HG03442 (cell line): Measurements from ENCODE around the gene CACNG4.
A peak's percentile ranks its signal among the peaks of the same experiment; 100 is the strongest.

Experiments
- ATAC-seq: cut with Tn5 transposase; IDR thresholded peaks from one replicate; pipeline ENCODE4 v1.9.1; 2021; ENCODE audit warnings: mild to moderate bottlenecking, moderate library complexity; ENCODE audit not compliant: unreplicated experiment

The CACNG4 gene

DNA sequence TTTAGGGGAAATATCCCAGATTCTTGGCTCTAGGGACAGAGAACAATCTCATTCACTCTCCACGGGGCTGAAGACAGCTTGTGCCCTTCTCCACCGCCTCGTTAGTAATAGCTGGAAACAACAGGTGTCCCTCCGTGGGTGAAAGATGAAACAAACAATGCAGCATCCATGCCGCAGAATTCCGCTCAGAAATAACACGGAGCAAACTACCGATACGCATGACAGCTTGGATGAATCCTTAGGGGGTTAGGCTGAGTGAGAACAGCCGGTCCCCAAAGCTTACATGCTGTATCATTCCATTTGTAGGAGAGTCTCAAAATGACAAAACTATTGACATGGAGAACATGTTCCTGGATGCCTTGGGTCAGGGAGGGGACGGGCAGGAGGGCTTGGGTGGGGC lies 50.5 kb downstream of the CACNG4 start:
- ATAC-seq = no peak

DNA sequence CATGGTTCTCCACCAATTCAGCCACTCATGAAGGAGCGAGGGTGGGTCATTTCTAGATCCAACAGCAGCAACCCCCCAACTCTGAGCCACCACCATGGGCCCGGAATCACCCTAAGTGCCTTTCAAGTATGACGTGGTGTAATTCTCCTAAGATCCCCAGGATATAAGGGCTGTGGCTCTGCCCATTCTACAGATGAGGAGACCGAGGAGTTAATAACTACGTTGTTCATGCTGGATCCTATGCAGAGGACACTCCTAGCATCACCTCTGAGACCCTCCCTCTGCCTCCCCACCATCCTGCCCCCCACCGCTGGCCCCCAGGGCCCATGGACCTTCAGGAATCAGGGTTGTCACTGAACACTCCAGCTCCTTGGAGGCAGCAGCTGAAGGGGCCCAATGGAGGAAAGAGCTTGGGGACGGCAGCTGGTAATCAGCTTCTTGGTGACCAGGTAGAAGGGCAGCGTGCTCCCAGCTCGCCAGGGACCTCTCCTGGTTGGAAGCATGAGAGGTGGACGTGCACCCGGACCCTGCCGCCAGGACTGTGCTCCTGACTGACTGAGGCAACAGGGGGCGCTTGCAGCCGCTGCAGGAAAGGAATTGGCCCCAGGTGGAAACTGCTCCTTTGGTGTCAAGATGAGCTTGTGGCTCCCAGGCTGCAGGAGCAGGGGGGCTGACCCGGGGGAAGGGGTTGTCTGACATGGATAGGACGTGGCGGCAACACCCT lies 51.7 kb downstream of the CACNG4 start:
- no peak for ATAC-seq

DNA sequence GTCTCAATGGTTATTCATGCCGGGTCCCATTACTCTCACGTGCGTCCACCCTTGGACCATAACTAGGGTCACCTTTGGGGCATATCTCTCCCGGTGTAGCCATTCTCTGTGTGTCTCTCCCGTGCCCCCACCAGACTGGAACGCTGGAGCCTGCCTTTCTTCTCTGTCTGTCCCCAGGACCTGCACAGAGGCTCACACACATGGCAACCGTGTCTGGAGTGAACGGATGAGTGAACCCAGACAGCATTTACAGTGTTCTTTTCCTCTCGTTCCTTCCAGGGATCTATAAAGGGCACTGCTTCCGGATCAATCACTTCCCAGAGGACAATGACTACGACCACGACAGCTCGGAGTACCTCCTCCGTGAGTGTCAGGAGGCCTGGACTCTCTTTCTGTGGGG lies 53.4 kb downstream of the CACNG4 start:
- ATAC-seq = no peak

DNA sequence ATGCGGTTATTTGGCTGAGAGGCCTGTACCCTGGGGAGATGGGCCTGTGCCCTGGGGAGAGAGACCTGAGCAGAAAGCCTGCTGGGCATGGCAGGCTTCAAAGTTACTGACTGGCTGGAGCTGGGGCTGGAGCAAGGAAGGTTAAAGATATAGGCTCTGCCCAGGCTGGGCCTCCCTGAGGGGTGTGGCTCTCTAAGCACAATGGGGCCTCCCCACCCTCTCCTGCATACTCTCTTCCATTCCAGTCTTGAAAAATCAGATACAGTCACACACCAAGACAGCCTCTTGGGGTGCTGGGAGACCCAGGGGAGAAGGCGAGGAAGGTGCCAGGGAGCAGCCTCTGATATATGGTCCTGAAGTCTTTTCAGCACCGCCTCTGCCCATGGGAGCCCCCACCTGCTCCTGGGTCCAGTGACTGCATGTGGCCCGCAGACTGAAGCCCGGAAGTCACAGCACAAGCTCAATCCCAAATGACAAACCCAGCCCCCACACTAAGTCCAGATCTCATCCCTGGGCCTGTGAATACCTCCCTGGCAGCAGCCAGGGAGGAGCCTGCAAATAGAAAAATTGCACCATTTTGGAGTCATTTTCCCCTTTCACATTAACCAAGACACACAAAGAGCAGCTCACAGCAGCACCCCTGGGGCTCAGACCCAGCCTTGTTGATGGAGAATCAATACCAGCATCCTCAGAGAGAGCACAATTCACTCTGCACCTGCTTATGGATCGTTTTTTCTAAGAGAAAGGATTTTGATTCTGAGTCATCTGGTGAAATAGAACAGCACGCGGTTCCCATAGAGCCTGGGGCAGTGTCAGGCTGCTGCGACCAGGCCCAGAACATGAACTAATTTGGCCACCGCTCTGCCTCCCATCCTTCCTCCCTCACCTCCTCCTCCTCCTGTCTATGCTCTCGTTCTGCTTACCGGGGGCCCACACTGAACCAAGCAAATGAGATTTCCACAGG lies 54.2 kb downstream of the CACNG4 start:
- no peak for ATAC-seq

DNA sequence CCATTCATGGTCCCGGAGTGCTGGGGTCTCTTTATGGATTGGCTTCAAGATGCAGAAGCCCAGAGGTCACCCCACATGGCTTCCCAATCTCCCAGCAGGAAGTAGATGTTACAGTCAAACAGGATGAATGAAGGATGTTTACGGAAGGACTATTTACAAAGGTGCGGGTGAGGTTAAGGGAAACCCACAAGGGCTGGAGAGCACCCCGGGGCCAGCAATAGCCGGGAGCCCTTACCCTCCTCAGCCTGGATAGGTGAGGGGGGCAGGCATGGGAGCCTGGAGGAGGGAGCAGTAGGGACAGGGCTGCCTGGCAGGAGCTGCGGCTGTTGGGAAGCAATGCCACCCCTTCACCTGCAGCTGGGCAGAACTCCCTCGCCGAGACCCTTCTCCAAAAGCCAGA lies 55.3 kb downstream of the CACNG4 start:
- no peak for ATAC-seq

DNA sequence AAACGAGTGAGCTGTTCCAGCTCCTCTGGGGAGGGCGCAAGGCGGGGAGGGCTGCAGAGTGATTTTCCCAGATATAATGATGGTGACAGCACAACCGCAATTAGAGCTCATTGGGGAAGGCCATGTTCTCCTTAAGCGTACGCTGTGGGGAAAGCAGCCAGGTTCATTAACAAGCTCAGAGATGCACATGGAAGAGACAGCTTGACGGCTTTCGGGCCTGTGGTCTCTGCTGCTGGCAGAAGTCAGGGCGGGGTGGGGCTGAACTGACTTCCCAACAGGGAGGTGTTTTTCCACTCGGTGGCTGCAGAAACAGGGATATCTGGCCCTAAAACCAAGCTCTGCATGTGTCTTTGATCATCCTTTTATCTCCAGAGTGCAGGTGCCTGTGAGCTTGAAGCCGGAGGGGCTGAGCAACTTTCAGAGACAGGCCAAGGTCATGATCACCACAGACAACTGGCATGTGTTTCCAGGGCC lies 55.8 kb downstream of the CACNG4 start:
- no peak for ATAC-seq

DNA sequence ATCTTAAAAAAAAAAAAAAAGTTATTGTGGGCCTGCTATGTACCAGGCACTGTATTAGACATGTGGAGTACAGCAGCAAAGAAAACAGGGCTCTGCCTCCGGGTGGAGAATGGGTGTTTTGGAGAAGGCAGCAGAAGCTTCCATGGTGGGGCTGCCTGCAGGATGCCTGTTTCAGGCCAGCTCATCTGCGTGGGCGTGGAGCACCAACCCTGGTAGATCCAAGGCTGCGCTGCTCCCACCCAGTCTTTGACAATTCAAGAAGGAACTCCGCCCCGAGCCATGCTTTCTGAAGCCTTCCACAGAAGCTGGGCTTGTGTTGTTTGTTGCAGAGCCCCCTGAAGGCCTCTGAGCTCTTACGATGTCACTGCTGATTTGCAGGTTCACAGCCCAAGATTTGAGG lies 56.7 kb downstream of the CACNG4 start:
- ATAC-seq = no peak

DNA sequence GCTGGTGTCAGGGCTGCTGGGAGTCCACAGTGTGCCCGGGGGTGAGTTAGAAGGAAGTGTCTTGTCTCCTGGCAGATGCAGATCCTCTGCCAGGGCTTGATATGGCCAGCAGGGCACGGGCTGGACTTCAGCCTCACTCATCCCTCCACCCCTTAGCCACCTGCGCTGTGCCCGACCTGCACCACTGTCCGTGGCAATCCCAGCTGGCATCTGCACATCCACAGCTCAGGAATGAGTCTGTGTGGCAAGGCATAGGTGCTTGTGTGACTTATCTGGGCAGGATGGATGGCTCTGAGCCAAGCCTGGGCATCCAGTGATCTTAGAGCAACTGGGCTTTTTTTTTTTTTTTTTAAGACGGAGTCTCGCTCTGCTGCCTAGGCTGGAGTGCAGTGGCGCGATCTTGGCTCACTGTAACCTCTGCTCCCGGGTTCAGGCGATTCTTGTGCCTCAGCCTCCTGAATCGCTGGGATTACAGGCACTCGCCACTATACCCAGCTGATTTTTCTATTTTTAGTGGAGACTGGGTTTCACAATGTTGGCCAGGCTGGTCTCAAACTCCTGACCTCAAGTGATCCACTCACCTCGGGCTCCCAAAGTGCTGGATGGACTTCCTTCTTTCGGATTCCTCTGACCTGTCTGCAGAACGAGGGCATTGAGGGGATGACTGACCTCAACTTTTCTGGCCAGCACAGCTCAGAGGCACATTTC lies 57.4 kb downstream of the CACNG4 start:
- ATAC-seq = no peak

DNA sequence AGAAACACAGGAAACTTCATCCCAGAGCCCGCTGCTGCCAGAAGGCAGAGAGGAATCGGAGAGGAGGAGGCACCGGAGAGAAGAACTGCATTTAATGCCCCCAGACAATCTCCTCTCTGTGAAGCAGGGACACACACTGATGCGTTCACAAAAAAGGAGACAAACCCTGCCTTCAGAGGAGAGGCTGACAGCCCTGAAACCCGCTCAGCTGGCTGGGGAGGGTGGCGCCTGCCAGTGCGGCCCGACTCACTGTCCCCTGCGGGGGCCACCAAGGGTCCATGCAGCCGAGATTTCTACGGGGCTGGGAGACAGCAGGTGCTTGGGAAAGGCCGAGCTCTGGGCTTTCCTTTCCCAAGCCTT lies 57.9 kb downstream of the CACNG4 start:
- ATAC-seq = no peak

DNA sequence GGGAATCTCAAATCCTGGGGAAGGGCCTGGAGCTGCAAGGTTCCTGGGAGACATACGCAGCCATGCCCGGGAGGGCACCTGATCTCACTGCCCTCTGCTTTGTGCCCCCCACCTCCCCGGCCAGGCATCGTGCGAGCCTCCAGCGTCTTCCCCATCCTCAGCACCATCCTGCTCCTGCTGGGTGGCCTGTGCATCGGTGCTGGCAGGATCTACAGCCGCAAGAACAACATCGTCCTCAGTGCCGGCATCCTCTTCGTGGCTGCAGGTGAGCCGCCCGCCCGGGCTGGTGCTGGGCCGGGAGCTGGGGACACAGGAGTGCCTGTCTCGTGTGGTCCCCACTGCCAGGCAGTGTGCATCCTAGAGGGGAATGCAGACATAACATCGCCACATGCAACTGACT lies 60.2 kb downstream of the CACNG4 start:
- no peak for ATAC-seq

DNA sequence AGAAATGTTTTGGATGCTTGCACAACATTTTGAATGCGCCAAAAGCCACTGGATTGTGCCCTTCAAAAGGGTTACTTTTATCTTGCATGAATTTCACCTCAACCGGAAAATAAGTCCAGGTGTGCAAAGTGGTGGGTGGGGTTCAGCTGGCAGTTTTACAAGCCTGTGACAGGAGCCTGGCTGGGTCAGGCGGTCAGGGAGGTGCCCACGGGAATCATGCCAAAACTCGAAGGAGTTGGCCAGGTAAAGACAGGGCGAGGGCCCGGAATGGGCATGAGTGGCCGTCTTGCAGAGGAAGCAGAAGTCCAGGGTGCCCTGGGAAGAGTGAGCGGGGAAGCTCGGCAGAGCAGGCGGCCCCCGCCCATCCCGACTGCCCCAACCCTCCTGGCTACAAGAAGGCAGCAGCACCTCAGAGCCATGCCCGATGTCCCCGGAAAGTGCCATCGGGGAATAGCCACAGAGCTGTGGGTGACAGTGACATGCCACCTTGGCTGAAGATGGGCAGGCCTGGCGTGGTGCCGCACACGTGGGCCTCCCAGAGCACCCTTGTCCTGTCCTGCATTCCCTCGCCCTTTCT lies 60.8 kb downstream of the CACNG4 start:
- ATAC-seq = no peak

DNA sequence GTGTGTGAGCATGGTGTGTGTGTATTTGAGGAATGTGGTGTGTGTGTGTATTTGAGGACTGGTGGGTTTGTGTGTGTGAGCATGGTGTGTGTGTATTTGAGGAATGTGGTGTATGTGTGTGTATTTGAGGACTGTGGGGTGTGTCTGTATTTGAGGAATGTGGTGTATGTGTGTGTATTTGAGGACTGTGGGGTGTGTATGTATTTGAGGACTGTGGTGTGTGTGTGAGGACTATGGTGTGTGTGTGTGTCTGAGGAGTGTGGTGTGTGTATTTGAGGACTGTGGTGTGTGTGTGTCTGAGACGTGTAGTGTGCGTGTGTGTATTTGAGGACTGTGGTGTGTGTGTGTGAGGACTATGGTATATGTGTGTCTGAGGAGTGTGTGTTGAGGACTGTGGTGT lies 61.8 kb downstream of the CACNG4 start:
- no peak for ATAC-seq

DNA sequence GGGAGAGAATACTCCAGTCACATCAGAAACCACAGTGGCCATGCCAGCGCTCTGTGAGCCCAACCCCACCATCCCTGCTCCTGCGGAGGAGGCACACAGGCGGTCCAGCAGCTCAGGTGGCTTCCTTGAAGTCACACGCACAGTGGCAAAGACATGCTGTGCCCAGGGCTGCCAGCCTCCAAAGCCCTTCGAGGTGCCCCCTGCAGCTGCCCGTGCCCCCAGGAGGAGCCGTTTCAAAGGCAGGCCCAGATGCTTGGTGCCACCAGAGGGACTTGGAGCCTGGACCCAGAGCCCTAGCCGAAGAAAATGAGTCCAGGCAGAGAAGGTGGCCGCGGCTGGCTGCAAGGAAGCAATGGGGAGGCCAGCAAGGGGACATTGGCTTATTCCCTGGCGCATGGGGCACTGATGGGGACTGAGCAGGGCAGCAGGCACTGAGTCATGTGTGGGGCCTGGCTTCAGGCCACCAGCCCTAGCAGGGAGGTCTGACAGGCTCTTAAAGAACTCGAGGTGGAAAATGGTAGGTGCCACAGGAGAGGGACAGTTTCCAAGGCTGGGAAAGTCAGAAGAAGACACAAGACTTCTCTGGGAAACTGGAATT lies 62.6 kb downstream of the CACNG4 start:
- ATAC-seq = no peak

DNA sequence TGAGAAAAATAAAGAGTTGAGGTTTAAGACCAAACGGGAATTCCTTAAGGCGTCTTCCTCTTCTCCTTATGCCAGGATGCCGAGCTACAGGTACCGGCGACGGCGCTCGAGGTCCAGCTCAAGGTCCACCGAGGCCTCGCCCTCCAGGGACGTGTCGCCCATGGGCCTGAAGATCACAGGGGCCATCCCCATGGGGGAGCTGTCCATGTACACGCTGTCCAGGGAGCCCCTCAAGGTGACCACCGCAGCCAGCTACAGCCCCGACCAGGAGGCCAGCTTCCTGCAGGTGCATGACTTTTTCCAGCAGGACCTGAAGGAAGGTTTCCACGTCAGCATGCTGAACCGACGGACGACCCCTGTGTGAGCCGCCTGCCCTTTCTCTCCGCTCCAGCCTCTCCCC lies 66.1 kb downstream of the CACNG4 start:
- ATAC-seq = no peak

DNA sequence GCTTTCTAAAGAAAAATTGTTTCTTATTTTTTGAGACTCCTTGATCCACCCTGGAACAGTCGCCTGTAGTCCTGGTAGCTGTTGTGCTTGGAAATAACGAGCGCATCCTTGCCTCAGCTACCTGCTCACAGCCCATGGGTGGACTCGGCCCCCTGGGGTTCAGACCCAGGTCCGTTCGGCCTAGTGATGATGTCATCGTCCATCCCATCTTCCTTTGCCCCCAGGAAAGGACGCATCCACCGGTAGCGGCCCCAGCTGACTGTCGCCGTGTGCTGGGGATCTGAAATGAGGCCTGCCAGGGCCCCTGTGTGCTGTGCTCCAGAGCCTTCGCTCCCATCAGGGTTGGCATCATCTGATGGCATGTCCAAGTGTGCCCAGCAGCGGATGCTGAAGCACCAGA lies 67.9 kb downstream of the CACNG4 start:
- ATAC-seq = no peak

DNA sequence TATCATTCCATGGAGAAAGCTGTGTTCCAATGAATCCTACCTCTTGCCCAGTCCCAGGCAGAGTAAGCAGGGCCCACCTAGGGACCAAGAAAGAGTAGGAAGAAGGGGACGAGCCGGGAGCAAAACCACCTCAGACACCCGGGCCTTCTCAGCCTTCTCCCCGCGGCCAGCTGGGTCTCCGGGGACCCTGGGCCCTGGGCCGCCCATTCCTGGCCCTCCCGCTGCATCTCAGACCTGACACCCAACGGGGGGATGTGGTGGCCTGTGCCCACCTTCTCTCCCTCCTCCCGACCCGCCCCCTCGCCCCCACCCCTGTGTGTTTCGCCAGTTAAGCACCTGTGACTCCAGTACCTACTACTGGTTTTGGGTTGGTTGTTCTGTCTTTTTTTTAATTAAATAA lies 68.5 kb downstream of the CACNG4 start:
- ATAC-seq = no peak

DNA sequence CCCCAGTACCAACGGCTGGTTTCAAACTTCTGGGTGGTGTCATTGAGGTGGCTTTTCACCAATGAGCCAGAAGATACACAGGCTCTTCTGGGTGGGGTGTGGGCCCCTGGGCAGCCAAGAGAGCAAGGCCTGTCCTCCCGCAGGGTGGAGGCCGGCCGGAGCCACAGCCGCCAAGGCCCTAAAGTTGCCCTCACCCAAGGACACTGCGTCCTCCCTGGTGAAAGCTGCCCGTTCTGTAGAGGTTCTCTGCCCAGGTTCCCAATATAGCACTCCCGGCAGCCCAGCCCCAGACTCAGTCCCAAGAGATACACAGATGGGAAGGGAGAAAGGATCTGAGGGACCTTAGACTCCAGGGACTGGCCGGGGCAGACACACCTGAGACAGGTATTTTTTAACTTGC lies 69.1 kb downstream of the CACNG4 start:
- ATAC-seq = no peak

DNA sequence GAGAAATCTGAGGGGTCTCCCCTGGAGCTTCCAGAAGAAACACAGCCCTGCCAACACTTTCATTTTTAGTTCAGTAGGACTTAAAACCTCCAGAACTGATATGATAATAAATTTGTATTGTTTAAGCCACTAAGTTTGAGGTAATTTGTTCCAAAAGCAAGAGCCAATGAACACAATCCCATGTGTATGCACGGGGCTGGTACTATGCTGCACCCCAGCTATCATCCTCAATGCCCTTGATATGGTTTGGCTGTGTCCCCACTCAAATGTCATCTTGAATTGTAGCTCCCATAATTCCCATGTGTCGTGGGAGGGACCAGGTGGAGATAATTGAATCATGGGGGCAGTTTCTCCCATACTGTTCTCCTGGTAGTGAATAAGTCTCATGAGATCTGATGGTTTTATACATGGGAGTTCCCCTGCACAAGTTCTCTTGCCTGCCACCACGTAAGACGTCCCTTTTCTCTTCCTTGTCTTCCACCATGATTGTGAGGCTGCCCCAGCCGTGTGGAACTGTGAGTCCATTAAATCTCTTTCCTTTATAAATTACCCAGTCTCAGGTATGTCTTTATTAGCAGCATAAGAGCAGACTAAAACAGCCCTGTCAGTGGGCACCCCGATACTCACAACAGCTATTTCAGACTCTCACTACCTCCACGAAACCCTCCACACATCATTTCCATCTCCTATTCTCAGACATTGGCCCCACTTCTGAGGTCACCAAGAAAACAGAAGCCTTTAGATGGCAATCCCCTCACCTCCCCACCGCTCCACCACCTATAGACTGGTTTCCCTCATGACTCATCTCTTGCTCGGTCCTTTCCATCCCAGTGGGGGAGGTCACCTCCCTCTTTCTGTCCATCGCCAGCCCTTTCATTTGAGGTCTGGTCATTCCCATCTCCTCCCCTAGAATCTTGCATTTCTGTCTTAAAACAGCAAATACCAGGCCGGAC lies 70.9 kb downstream of the CACNG4 start:
- peak; percentile 77 for ATAC-seq

DNA sequence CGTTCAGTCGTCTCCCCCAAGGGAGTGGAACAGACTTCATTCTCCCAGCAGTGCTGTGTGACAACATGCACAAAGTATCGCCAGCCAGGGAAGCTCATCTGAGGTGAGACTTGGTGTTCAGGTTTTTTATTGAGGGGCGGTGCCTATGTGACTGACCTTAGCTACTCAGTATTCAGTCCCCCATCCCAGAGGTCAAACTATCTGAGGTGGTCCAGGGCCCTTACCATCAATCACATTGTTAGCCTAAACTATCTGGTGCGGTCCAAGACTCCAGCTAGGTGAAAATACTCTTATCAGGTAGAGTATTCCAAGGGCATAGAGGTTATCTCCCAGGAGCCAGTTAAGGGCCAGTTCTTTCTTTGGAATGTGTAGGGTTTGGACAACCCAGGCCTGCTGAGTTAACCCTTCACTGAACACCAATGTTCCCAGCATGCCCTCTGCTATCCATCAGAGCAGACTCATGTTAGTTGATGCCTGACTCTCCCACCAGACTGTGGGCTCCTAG lies 74.4 kb downstream of the CACNG4 start:
- ATAC-seq = no peak
